Stimulated activated CD4-positive, alpha-beta T cell treated with anti-CD3 and anti-CD28 coated beads, Interleukin-15, amount 100 ng/mL, for 48 hours (primary cell): ENCODE results near the gene PRR4.

ENCODE experiments used
- DNase-seq, 2 donors: peaks; one replicate each; pipeline ENCODE4 v3.0.0-alpha.2; 2020; ENCODE audit warnings: low read depth in 2 of 2

Gene PRR4

GRCh38 chr12:10849425-10849878 lies at the start of gene PRR4:
TSS of gene PRR4 (minus strand) at chr12:10849475. CDS start at chr12:10849437, 38 bp downstream.
- no peak for DNase-seq

- DNase-seq = no peak
Observed at GRCh38 chr12:10896854-10897253, 47.6 kb upstream of the PRR4 start.

- no peak for DNase-seq
Observed at GRCh38 chr12:10891937-10892336, 42.7 kb upstream of the PRR4 start.

- no peak for DNase-seq
Observed at GRCh38 chr12:10889226-10889625, 40.0 kb upstream of the PRR4 start.

GRCh38 chr12:10884086-10884725 lies 34.9 kb upstream of the PRR4 start, which contains the start of gene PRH1:
TSS of gene PRH1 (minus strand) at chr12:10884255. CDS start at chr12:10884217, 38 bp downstream.
- no peak for DNase-seq

- no peak for DNase-seq
Observed at GRCh38 chr12:10873378-10873777, 24.1 kb upstream of the PRR4 start.

GRCh38 chr12:10867381-10867780 lies 18.1 kb upstream of the PRR4 start:
- no peak for DNase-seq

GRCh38 chr12:10863512-10864218 lies 14.4 kb upstream of the PRR4 start:
- DNase-seq = no peak

- DNase-seq = no peak
Observed at GRCh38 chr12:10861366-10861765, 12.1 kb upstream of the PRR4 start.

GRCh38 chr12:10855807-10856206 lies 6.5 kb upstream of the PRR4 start:
- DNase-seq = no peak

GRCh38 chr12:10853776-10854175 lies 4.5 kb upstream of the PRR4 start:
- no peak for DNase-seq

GRCh38 chr12:10851243-10851858 lies 2.1 kb upstream of the PRR4 start:
- no peak for DNase-seq

- DNase-seq = no peak
Observed at GRCh38 chr12:10847744-10848143, 1.5 kb downstream of the PRR4 start.

GRCh38 chr12:10842862-10843261 lies 6.4 kb downstream of the PRR4 start:
- no peak for DNase-seq

GRCh38 chr12:10838461-10838860 lies 10.8 kb downstream of the PRR4 start:
- DNase-seq = no peak

- DNase-seq = no peak
Observed at GRCh38 chr12:10829994-10830393, 19.3 kb downstream of the PRR4 start.

GRCh38 chr12:10826258-10826657 lies 23.0 kb downstream of the PRR4 start, which contains the start of gene TAS2R10:
TSS of gene TAS2R10 (minus strand) at chr12:10826358. CDS start at chr12:10826269, 89 bp downstream.
- DNase-seq = no peak

GRCh38 chr12:10824957-10825356 lies 24.3 kb downstream of the PRR4 start:
- DNase-seq = no peak

- DNase-seq = no peak
Observed at GRCh38 chr12:10811883-10812536, 37.3 kb downstream of the PRR4 start.

- no peak for DNase-seq
Observed at GRCh38 chr12:10810068-10810467, 39.2 kb downstream of the PRR4 start, which contains the start of gene TAS2R9. TSS of gene TAS2R9 (minus strand) at chr12:10810168. CDS start at chr12:10810075, 93 bp downstream.

GRCh38 chr12:10807186-10807585 lies 42.1 kb downstream of the PRR4 start, which contains the start of gene TAS2R8:
TSS of gene TAS2R8 (minus strand) at chr12:10807286. CDS start at chr12:10806980, 306 bp downstream.
- DNase-seq = no peak

- DNase-seq = no peak
Observed at GRCh38 chr12:10802587-10802986, 46.7 kb downstream of the PRR4 start, which contains the start of gene TAS2R7. TSS of gene TAS2R7 (minus strand) at chr12:10802627. CDS start at chr12:10802570, 57 bp downstream.
